Right lobe of liver (tissue), 4 donors: ENCODE results near the gene TIGD1.

ENCODE experiments used
- POLR2A ChIP-seq: fragments of 450-650 bp; IDR thresholded peaks from one replicate; pipeline ENCODE4 v1.6.1; 2017; ENCODE audit warnings: antibody characterized with exemption, mild to moderate bottlenecking
- TF ChIP-seq, protein P1 (sequence below), 4 donors: fragments of 200-600 bp in 3 of 4; fragments of 450-650 bp in 1 of 4; IDR thresholded peaks; one replicate each; pipeline versions ENCODE4 v1.5.1 to v1.8.0; 2016 to 2022; ENCODE audit warnings: antibody characterized with exemption in 4 of 4, mild to moderate bottlenecking in 2 of 4
- donor health status: DM: no; HTN: no; CAD: no.
- donor health status: DM: no; HTN: no; CAD: no.
- donor health status: DM: no; HTN: yes; CAD: no.

DNA sequence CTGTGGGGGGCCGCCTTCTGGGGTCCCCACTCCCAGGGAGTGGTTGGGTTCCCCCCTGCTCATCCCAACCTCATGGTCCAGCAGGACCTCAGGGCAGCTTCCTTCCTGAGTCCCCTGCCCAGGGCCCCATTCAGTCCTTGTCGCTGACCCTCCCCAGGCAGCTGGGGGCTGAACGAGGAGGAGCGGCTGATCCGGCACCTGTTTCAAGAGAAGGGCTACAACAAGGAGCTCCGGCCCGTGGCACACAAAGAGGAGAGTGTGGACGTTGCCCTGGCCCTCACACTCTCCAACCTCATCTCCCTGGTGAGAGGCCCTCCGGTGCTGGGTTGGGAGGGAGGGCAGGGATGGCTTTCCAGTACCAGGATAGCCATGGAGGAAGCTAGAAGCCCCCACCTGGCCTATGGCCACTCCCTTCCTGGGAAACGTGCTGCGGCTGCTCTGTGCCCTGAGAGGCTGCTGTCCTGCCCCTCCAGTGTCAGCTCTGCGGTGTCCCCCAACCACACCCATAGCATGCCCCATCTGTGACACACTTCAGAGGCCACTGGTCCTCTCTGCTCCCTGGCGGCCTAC lies 23.9 kb downstream of the TIGD1 start:
- TF ChIP-seq, protein P1, sequence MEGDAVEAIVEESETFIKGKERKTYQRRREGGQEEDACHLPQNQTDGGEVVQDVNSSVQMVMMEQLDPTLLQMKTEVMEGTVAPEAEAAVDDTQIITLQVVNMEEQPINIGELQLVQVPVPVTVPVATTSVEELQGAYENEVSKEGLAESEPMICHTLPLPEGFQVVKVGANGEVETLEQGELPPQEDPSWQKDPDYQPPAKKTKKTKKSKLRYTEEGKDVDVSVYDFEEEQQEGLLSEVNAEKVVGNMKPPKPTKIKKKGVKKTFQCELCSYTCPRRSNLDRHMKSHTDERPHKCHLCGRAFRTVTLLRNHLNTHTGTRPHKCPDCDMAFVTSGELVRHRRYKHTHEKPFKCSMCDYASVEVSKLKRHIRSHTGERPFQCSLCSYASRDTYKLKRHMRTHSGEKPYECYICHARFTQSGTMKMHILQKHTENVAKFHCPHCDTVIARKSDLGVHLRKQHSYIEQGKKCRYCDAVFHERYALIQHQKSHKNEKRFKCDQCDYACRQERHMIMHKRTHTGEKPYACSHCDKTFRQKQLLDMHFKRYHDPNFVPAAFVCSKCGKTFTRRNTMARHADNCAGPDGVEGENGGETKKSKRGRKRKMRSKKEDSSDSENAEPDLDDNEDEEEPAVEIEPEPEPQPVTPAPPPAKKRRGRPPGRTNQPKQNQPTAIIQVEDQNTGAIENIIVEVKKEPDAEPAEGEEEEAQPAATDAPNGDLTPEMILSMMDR (IDR thresholded peaks at IDR 0.05): no peak
- TF ChIP-seq POLR2A: no peak
